ENCODE results near the gene RPLP2. TPM values are rescaled to one million over a fixed set of nuclear protein-coding genes. Genes with fewer than 3 reads are reported as not detected.

Gene RPLP2
- total RNA-seq, 1 donor from 2014 or later: 211 TPM

DNA sequence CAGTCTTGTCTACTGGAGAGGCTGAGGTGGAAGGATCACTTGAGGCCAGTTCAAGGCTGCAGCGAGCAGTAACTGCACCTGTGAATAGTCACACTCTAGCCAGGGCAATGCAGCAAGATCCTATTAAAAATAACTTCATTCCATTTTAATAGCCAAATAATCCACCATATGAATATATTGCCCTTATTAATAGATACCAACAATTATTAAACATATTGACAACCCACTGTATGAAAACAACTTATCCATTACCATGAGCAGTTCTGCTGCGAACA is 42.9 kb upstream of the RPLP2 start:
- DNase-seq (ENCODE audit: low read depth): no peak
- H3K36me3 ChIP-seq (ENCODE audit: control insufficient read depth, insufficient read depth, low read length): peaks cover 49% of the 10 kb centered on the region
- no peak overlapping the region for H3K4me3 ChIP-seq (ENCODE audit: low read depth, low read length)
- FAIRE-seq: no peak
- TF ChIP-seq, protein P1, sequence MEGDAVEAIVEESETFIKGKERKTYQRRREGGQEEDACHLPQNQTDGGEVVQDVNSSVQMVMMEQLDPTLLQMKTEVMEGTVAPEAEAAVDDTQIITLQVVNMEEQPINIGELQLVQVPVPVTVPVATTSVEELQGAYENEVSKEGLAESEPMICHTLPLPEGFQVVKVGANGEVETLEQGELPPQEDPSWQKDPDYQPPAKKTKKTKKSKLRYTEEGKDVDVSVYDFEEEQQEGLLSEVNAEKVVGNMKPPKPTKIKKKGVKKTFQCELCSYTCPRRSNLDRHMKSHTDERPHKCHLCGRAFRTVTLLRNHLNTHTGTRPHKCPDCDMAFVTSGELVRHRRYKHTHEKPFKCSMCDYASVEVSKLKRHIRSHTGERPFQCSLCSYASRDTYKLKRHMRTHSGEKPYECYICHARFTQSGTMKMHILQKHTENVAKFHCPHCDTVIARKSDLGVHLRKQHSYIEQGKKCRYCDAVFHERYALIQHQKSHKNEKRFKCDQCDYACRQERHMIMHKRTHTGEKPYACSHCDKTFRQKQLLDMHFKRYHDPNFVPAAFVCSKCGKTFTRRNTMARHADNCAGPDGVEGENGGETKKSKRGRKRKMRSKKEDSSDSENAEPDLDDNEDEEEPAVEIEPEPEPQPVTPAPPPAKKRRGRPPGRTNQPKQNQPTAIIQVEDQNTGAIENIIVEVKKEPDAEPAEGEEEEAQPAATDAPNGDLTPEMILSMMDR (IDR thresholded peaks at IDR 0.05; ENCODE audit: insufficient read depth, low read length, severe bottlenecking): no peak
- no peaks in the 10 kb centered on the region for H3K27me3 ChIP-seq (ENCODE audit: control insufficient read depth, insufficient read depth, low read length)

GRCh38 chr11:767238-767637 is 42.5 kb upstream of the RPLP2 start:
- DNase-seq (ENCODE audit: low read depth) (no peak), FAIRE-seq (no peak)
- H3K36me3 ChIP-seq (ENCODE audit: control insufficient read depth, insufficient read depth, low read length): peaks cover 51% of the 10 kb centered on the region
- H3K4me3 ChIP-seq (ENCODE audit: low read depth, low read length): no peak overlapping the region
- no peaks in the 10 kb centered on the region for H3K27me3 ChIP-seq (ENCODE audit: control insufficient read depth, insufficient read depth, low read length)
- TF ChIP-seq, protein P1 (IDR thresholded peaks at IDR 0.05; ENCODE audit: insufficient read depth, low read length, severe bottlenecking): no peak

GRCh38 chr11:769887-770641 is 39.7 kb upstream of the RPLP2 start:
- Histone ChIP-seq H3K4me3 (ENCODE audit: low read depth, low read length) (no peak overlapping the region), H3K36me3 (ENCODE audit: control insufficient read depth, insufficient read depth, low read length) (peaks cover 56% of the 10 kb centered on the region), H3K27me3 (ENCODE audit: control insufficient read depth, insufficient read depth, low read length) (no peaks in the 10 kb centered on the region)
- no peak for DNase-seq (ENCODE audit: low read depth)
- TF ChIP-seq, protein P1 (IDR thresholded peaks at IDR 0.05; ENCODE audit: insufficient read depth, low read length, severe bottlenecking): no peak
- no peak for FAIRE-seq

- Histone ChIP-seq H3K36me3 (ENCODE audit: control insufficient read depth, insufficient read depth, low read length) (peaks cover 57% of the 10 kb centered on the region), H3K4me3 (ENCODE audit: low read depth, low read length) (no peak overlapping the region), H3K27me3 (ENCODE audit: control insufficient read depth, insufficient read depth, low read length) (no peaks in the 10 kb centered on the region)
- no peak for DNase-seq (ENCODE audit: low read depth)
- TF ChIP-seq, protein P1 (IDR thresholded peaks at IDR 0.05; ENCODE audit: insufficient read depth, low read length, severe bottlenecking): no peak
- peak; percentile 93 for FAIRE-seq
These were observed 38.8 kb upstream of the RPLP2 start for GRCh38 chr11:770642-771616.

GRCh38 chr11:771617-772204 is 38.1 kb upstream of the RPLP2 start:
- DNase-seq (ENCODE audit: low read depth) (no peak), FAIRE-seq (no peak)
- H3K4me3 ChIP-seq (ENCODE audit: low read depth, low read length): no peak overlapping the region
- H3K36me3 ChIP-seq (ENCODE audit: control insufficient read depth, insufficient read depth, low read length): peaks cover 50% of the 10 kb centered on the region
- TF ChIP-seq, protein P1 (IDR thresholded peaks at IDR 0.05; ENCODE audit: insufficient read depth, low read length, severe bottlenecking): no peak
- H3K27me3 ChIP-seq (ENCODE audit: control insufficient read depth, insufficient read depth, low read length): no peaks in the 10 kb centered on the region

Measured in bronchial epithelial cell (primary cell).